Suprapubic skin (tissue), 4 donors: ENCODE data around the gene UHRF2. TPM values are rescaled to one million over a fixed set of nuclear protein-coding genes. Genes with fewer than 3 reads are reported as not detected.
"Not testable (repeated sequence)": the region's sequence is repeated elsewhere in the genome, so short reads cannot be mapped to it uniquely, and the experiment has no call there.

ENCODE experiments used
- DNase-seq, 2 donors: peaks; one replicate each; pipeline ENCODE4 v3.0.0-alpha.2; 2019; ENCODE audit warnings: low spot score in 2 of 2
- H3K27ac ChIP-seq: fragments of 200-600 bp; sonication (generic); one replicate; pipeline ENCODE4 v1.5.1; 2019
- H3K27me3 ChIP-seq: fragments of 200-600 bp; sonication (generic); one replicate; pipeline ENCODE4 v1.5.1; 2019
- H3K36me3 ChIP-seq: fragments of 200-600 bp; sonication (generic); one replicate; pipeline ENCODE4 v1.5.1; 2019
- H3K4me1 ChIP-seq: fragments of 200-600 bp; sonication (generic); one replicate; pipeline ENCODE4 v1.5.1; 2019
- H3K4me3 ChIP-seq: fragments of 200-600 bp; sonication (generic); one replicate; pipeline ENCODE4 v1.5.1; 2019; ENCODE audit warnings: mild to moderate bottlenecking
- H3K9me3 ChIP-seq: fragments of 200-600 bp; sonication (generic); one replicate; pipeline ENCODE4 v1.5.1; 2019
- EP300 ChIP-seq: sonication (generic); formaldehyde crosslinking; IDR thresholded peaks from one replicate; pipeline ENCODE4 v1.6.1; 2017; ENCODE audit warnings: antibody characterized with exemption
- POLR2A ChIP-seq, 2 donors: fragments of 450-650 bp; IDR thresholded peaks; one replicate each; pipeline ENCODE4 v1.6.1; 2017; ENCODE audit warnings: antibody characterized with exemption in 2 of 2, mild to moderate bottlenecking in 2 of 2, moderate library complexity in 2 of 2
- POLR2AphosphoS5 ChIP-seq, 3 donors: sonication (generic); formaldehyde crosslinking; IDR thresholded peaks; one replicate each; pipeline ENCODE4 v1.6.1; 2017; ENCODE audit warnings: antibody characterized with exemption in 3 of 3
- WGBS: methylation state at CpG from one replicate; pipeline ENCODE4 v1.1.5; 2018; 5-methylcytosine and 5-hydroxymethylcytosine counted together
- total RNA-seq, 4 donors: library from RNA; depleted of rRNA; stranded (reverse); fragments of >200 nt; gene quantifications; one replicate each; pipeline ENCODE4 v1.1.0, GENCODE V29; 2016
- TF ChIP-seq, protein P1 (sequence below), 2 donors: fragments of 200-600 bp in 1 of 2; fragments of 450-650 bp in 1 of 2; sonication (generic) in 1 of 2; IDR thresholded peaks; one replicate each; pipeline ENCODE4 v1.5.1; 2016 to 2019; ENCODE audit warnings: antibody characterized with exemption in 2 of 2, mild to moderate bottlenecking in 1 of 2, moderate library complexity in 1 of 2

The UHRF2 gene
- total RNA-seq, 4 donors from 2014 or later, result 25.5 to 120 (median 70.6) TPM

DNA sequence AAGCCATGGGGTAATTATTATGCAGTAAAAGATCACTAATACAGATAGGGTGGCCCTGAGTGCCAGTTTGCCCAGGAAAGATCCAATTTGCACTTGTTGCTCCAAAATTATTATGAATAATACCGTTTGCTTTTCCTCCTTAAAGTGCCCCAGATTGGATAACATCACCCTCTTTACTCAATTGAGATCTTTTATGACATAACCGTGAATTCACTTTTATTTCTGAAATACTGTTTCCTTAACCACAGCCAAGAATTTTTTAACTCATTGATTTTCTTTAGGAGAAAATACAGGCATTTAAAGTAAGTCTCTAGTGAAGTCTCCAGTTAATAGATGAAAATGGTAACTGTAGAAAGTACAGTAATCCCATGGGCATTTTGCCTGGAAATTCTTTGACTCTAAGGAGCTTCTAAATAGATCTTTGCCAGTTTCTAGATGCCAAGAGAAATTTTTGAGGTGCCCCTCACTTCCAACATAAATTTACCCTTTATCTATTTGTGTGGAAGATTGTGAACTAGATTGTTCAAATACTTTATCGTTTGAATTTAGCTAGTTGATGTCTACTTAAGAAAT lies 99.2 kb downstream of the UHRF2 start:
- Histone ChIP-seq H3K4me1 (no peaks in the 10 kb centered on the region), H3K4me3 (no peak overlapping the region), H3K27me3 (no peaks in the 10 kb centered on the region), H3K27ac (no peak overlapping the region), H3K9me3 (no peaks in the 10 kb centered on the region), H3K36me3 (peaks cover 12% of the 10 kb centered on the region)
- TF ChIP-seq, protein P1, sequence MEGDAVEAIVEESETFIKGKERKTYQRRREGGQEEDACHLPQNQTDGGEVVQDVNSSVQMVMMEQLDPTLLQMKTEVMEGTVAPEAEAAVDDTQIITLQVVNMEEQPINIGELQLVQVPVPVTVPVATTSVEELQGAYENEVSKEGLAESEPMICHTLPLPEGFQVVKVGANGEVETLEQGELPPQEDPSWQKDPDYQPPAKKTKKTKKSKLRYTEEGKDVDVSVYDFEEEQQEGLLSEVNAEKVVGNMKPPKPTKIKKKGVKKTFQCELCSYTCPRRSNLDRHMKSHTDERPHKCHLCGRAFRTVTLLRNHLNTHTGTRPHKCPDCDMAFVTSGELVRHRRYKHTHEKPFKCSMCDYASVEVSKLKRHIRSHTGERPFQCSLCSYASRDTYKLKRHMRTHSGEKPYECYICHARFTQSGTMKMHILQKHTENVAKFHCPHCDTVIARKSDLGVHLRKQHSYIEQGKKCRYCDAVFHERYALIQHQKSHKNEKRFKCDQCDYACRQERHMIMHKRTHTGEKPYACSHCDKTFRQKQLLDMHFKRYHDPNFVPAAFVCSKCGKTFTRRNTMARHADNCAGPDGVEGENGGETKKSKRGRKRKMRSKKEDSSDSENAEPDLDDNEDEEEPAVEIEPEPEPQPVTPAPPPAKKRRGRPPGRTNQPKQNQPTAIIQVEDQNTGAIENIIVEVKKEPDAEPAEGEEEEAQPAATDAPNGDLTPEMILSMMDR (IDR thresholded peaks at IDR 0.05), result no peak
- TF ChIP-seq POLR2AphosphoS5 (IDR thresholded peaks at IDR 0.05), result no peak
- DNase-seq, result no peak
- 68% methylated on average over 3 of the region's 3 CpGs for WGBS

DNA sequence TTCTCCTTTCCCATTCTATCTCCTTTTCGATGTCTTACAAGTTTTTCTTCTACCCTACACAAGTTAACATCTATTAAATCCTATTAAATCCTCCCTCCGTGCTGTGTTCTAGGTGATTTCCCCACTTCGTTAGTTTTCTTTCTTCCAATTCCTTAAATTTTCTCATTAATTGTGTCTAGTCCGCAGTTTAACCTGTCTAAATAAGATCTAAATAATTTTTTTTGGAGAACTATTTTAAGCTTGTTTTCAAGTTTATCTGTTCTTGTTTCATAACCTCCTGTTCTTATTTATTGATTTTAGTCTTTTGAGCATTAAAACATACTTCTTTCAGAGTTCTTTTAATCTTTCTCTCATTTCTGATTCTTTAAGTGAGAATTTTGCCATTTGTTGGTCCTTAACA lies 109.3 kb downstream of the UHRF2 start:
- no peaks in the 10 kb centered on the region for H3K4me1 ChIP-seq
- H3K36me3 ChIP-seq, result peaks cover 5% of the 10 kb centered on the region
- WGBS, result 98% methylated on average over 4 of the region's 4 CpGs
- H3K27ac ChIP-seq, result no peak overlapping the region
- no peaks in the 10 kb centered on the region for H3K27me3 ChIP-seq
- TF ChIP-seq, protein P1 (IDR thresholded peaks at IDR 0.05), result no peak
- TF ChIP-seq EP300, result no peak
- TF ChIP-seq POLR2A (IDR thresholded peaks at IDR 0.05), result no peak
- no peak for TF ChIP-seq POLR2AphosphoS5 (IDR thresholded peaks at IDR 0.05)
- no peak overlapping the region for H3K4me3 ChIP-seq
- DNase-seq, result no peak
- peaks cover 4% of the 10 kb centered on the region for H3K9me3 ChIP-seq

DNA sequence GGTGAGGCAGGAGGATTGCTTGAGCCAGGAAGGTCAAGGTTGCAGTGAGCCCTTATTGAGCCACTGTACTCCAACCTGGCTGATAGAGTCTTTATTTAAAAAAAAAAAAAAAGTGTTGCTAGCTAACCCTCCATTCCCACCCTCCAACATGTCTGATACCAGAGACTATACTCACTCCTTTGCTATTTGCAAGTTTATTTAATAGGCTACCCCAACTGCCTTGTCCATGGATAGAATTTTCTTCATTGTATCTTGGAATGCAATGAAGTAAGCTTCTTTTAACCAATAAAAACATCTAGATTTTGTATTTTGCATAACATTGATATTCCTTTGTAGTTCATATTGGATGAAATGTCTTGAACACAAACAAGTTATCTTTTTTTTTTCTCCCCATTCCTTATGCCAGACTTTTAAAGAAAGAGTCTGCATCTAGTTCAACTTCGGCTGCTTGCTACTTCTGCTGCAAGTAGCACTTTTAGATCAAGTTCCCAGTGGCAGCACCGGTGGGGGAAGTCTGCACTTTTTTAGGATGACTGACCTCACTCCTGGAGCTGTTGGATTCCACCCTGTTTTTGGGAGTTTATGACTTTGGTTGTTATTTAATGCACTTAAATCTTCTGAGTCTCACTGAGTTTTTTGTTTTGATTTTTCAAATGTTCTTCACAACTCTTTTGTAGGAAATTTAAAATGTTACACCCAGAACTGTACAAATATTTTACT lies 112.5 kb downstream of the UHRF2 start:
- WGBS, result 66% methylated on average over 2 of the region's 2 CpGs
- no peaks in the 10 kb centered on the region for H3K4me1 ChIP-seq
- peaks cover 5% of the 10 kb centered on the region for H3K36me3 ChIP-seq
- peaks cover 4% of the 10 kb centered on the region for H3K9me3 ChIP-seq
- DNase-seq, result no peak
- no peak overlapping the region for H3K27ac ChIP-seq
- H3K27me3 ChIP-seq, result no peaks in the 10 kb centered on the region
- TF ChIP-seq, protein P1 (IDR thresholded peaks at IDR 0.05), result no peak
- TF ChIP-seq EP300 (no peak), POLR2A (IDR thresholded peaks at IDR 0.05) (no peak), POLR2AphosphoS5 (IDR thresholded peaks at IDR 0.05) (no peak)
- H3K4me3 ChIP-seq, result no peak overlapping the region

DNA sequence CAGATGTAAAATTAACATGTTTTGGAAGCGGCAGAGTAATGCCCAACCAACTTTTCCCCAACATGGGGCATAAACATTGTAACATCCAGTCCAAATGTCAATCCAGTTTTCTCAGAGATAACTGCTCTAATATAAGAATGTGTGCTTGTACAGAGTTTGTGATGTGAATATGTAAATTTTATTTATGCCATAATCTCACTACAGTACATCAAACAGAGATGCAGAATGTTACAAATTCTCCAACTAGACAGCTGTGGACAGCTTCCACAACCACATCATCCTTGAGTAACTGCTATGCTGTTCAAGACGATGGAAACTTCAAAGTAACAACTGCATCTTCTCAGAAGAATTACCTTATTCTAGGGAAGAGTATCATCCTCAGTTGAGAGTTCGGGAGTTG lies 122.6 kb downstream of the UHRF2 start:
- no peaks in the 10 kb centered on the region for H3K27me3 ChIP-seq
- H3K4me3 ChIP-seq, result no peak overlapping the region
- TF ChIP-seq POLR2A (IDR thresholded peaks at IDR 0.05) (no peak), EP300 (no peak), POLR2AphosphoS5 (IDR thresholded peaks at IDR 0.05) (no peak)
- TF ChIP-seq, protein P1 (IDR thresholded peaks at IDR 0.05), result no peak
- no peak overlapping the region for H3K27ac ChIP-seq
- H3K4me1 ChIP-seq, result no peaks in the 10 kb centered on the region
- WGBS, result 84% methylated on average over 3 of the region's 3 CpGs
- DNase-seq, result no peak
- no peaks in the 10 kb centered on the region for H3K9me3 ChIP-seq
- no peaks in the 10 kb centered on the region for H3K36me3 ChIP-seq

DNA sequence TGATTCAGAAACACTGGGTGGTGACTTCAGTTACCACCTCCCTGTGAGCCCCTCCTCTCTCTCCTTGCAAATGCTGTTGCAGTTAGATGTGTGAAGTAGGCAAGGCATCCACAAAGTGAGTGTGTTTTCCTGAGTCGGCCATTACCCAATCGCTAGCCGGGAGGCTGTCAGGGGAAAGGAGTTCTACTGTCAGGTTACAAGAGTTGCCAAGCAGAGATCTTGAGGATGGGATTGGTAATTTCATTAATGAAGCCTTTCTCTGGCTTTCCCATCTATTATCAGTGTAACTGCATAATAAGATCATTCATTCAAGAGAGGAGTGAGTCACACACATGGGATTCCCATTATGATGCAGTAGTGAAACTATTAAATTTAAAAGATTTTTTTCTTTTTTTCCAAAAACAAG lies 125.7 kb downstream of the UHRF2 start:
- H3K9me3 ChIP-seq, result no peaks in the 10 kb centered on the region
- 48% methylated on average over 3 of the region's 3 CpGs for WGBS

DNA sequence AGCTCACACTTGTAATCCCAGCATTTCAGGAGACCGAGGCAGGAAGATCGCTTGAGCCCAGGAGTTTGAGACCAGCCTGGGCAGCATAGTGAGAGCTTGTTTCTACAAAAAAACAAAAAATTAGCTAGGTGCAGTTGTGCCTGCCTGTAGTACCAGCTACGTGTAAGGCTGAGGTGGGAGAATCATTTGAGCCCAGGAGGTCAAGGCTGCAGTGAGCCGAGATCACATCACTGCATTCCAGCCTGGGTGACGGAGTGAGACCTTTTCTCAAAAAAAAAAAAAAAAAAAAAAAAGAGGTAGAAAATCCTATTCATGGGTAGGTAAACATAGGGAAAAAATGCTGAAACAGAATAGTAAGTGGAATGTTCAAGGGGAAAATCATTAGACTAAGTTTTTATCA lies 129.6 kb downstream of the UHRF2 start:
- not testable (repeated sequence) for H3K27ac ChIP-seq, H3K27me3 ChIP-seq, H3K9me3 ChIP-seq, DNase-seq, H3K4me3 ChIP-seq, H3K4me1 ChIP-seq, H3K36me3 ChIP-seq
- 90% methylated on average over 5 of the region's 5 CpGs for WGBS

More for the DNA sequence above, 125.7 kb downstream of the UHRF2 start:
- no peak overlapping the region for H3K4me3 ChIP-seq
- no peaks in the 10 kb centered on the region for H3K4me1 ChIP-seq
- TF ChIP-seq EP300 (no peak), POLR2A (IDR thresholded peaks at IDR 0.05) (no peak), POLR2AphosphoS5 (IDR thresholded peaks at IDR 0.05) (no peak)
- TF ChIP-seq, protein P1 (IDR thresholded peaks at IDR 0.05), result no peak
- H3K27ac ChIP-seq, result no peak overlapping the region
- H3K27me3 ChIP-seq, result no peaks in the 10 kb centered on the region
- H3K36me3 ChIP-seq, result no peaks in the 10 kb centered on the region
- no peak for DNase-seq
